A673 (cell line): ENCODE measurements around the gene UST. TPM values are rescaled to one million over a fixed set of nuclear protein-coding genes. Genes with fewer than 3 reads are reported as not detected.

Experiments used
- BruUV-seq: library from RNA; stranded (reverse); fragments of 400-500 nt; replicated peaks from 2 replicates; lab custom pipeline; 2021; lab: Mats Ljungman, UMichigan
- CTCF ChIA-PET: fragments of 300-600 bp; sonication (Branson Sonifier 250); formaldehyde crosslinking; loops from one replicate; lab custom pipeline; 2022; ENCODE audit warnings: antibody characterized with exemption; lab: Charles Lee
- POLR2A ChIA-PET: fragments of 300-600 bp; sonication (Branson Sonifier 250); formaldehyde crosslinking; loops from one replicate; lab custom pipeline; 2022; ENCODE audit warnings: antibody characterized with exemption; ENCODE audit not compliant: low non-redundant PET; lab: Charles Lee
- DNase-seq: peaks from one replicate; pipeline ENCODE4 v3.0.0-alpha.2; 2015; ENCODE audit warnings: low spot score
- H3K27ac ChIP-seq: fragments of 200-600 bp; sonication (generic); 2 replicates; pipeline ENCODE4 v1.5.1; 2016; ENCODE audit warnings: mixed run types, low read depth, mild to moderate bottlenecking, mixed read lengths, antibody characterized with exemption, low read length; ENCODE audit not compliant: poor library complexity, severe bottlenecking
- H3K27me3 ChIP-seq: fragments of 200-600 bp; sonication (generic); replicated peaks from 2 replicates; pipeline ENCODE4 v1.6.1; 2017; ENCODE audit warnings: mixed run types, low read depth, mild to moderate bottlenecking, mixed read lengths, antibody characterized with exemption, low read length; ENCODE audit not compliant: insufficient read depth, poor library complexity
- H3K36me3 ChIP-seq: fragments of 200-600 bp; sonication (generic); 2 replicates; pipeline ENCODE4 v1.6.1; 2016; ENCODE audit warnings: mixed run types, mild to moderate bottlenecking, mixed read lengths, antibody characterized with exemption, low read length; ENCODE audit not compliant: insufficient read depth, poor library complexity, severe bottlenecking
- H3K4me1 ChIP-seq: fragments of 200-600 bp; sonication (generic); 2 replicates; pipeline ENCODE4 v1.6.1; 2017; ENCODE audit warnings: mixed run types, mild to moderate bottlenecking, mixed read lengths, antibody characterized with exemption, low read length; ENCODE audit not compliant: insufficient read depth, poor library complexity, severe bottlenecking
- H3K4me3 ChIP-seq: fragments of 200-600 bp; sonication (generic); 2 replicates; pipeline ENCODE4 v1.5.1; 2016; ENCODE audit warnings: low read depth, mixed run types, mild to moderate bottlenecking, mixed read lengths, low read length; ENCODE audit not compliant: poor library complexity, severe bottlenecking
- H3K9me3 ChIP-seq: fragments of 200-600 bp; sonication (generic); 2 replicates; pipeline ENCODE4 v1.6.1; 2016; ENCODE audit warnings: mixed run types, low read depth, mild to moderate bottlenecking, mixed read lengths, antibody characterized with exemption, low read length; ENCODE audit not compliant: poor library complexity, severe bottlenecking
- CTCF ChIP-seq: fragments of 300-800, 200-600 bp; sonication (generic); conservative IDR thresholded peaks from 2 replicates; pipeline ENCODE4 v1.5.1; 2017; ENCODE audit warnings: low read depth, mild to moderate bottlenecking, antibody characterized with exemption, low read length, moderate library complexity, mixed read lengths
- EZH2 ChIP-seq: fragments of 200-600 bp; sonication (generic); IDR thresholded peaks from 2 replicates; pipeline ENCODE4 v1.6.1; 2017; ENCODE audit warnings: borderline replicate concordance, low read depth, mild to moderate bottlenecking, mixed read lengths, antibody characterized with exemption, low read length; ENCODE audit not compliant: poor library complexity, severe bottlenecking
- intact Hi-C: fragments of 100-400 bp; cut with micrococcal nuclease; formaldehyde crosslinking; loops from one replicate; pipeline ENCODE4 v1.10.0; 2022; ENCODE audit not compliant: unreplicated experiment
- total RNA-seq: library from RNA; stranded (reverse); gene quantifications from 2 replicates; pipeline ENCODE4 v1.2.3, GENCODE V29; 2021

UST gene
- total RNA-seq, 1 experiment from 2014 or later, result 1.5 TPM

- no peak for DNase-seq
- Histone ChIP-seq H3K4me1 (peaks cover 7% of the 10 kb centered on the region), H3K9me3 (no peaks in the 10 kb centered on the region), H3K27ac (no peak overlapping the region), H3K27me3 (peaks cover 13% of the 10 kb centered on the region), H3K4me3 (no peak overlapping the region), H3K36me3 (no peaks in the 10 kb centered on the region)
- TF ChIP-seq CTCF (no peak), EZH2 (no peak)
- intact Hi-C loops, result no loop called here
- ChIA-PET CTCF (no interaction called here), POLR2A (no interaction called here)
- no TSS peak for BruUV-seq
Observed at GRCh38 chr6:148743476-148743875, 3.4 kb upstream of the UST start.

GRCh38 chr6:148745926-148746325 is 904 bp upstream of the UST start:
- Histone ChIP-seq H3K36me3 (no peaks in the 10 kb centered on the region), H3K9me3 (no peaks in the 10 kb centered on the region), H3K27ac (no peak overlapping the region), H3K4me3 (peak overlapping the region; percentile 54), H3K27me3 (peaks cover 35% of the 10 kb centered on the region), H3K4me1 (peaks cover 7% of the 10 kb centered on the region)
- BruUV-seq, result no TSS peak
- ChIA-PET CTCF (no interaction called here), POLR2A (no interaction called here)
- no peak for DNase-seq
- intact Hi-C loops, result loop anchor here (1.0 kb wide), 1 partner anchor 202 kb away; no protein-coding TSS in a partner anchor
- TF ChIP-seq CTCF, result no peak
- TF ChIP-seq EZH2, result no peak

GRCh38 chr6:148747145-148747470 is 278 bp downstream of the UST start:
- POLR2A ChIA-PET, result no interaction called here
- H3K4me3 ChIP-seq, result peak overlapping the region; percentile 54
- H3K4me1 ChIP-seq, result peaks cover 7% of the 10 kb centered on the region
- CTCF ChIA-PET, result no interaction called here
- intact Hi-C loops, result no loop called here
- DNase-seq, result no peak
- no peaks in the 10 kb centered on the region for H3K36me3 ChIP-seq
- H3K9me3 ChIP-seq, result no peaks in the 10 kb centered on the region
- no peak overlapping the region for H3K27ac ChIP-seq
- no TSS peak for BruUV-seq
- H3K27me3 ChIP-seq, result peaks cover 35% of the 10 kb centered on the region
- TF ChIP-seq EZH2 (no peak), CTCF (no peak)
